Natural killer cell (primary cell): Measurements from ENCODE around the gene DPP9. TPM values are rescaled to one million over a fixed set of nuclear protein-coding genes. Genes with fewer than 3 reads are reported as not detected.
"Not testable (repeated sequence)": the region's sequence is repeated elsewhere in the genome, so short reads cannot be mapped to it uniquely, and the experiment has no call there.

Experiments
- ATAC-seq, 3 donors: fragments of 150-1000 bp in 2 of 3; fragments of 200-7000 bp in 1 of 3; cut with Tn5 transposase; 1 replicate in 1 of 3; 2 replicates in 2 of 3; pipeline ENCODE4 v1.10.0; 2021; ENCODE audit warnings: mild to moderate bottlenecking in 2 of 3, moderate library complexity in 2 of 3
- DNase-seq, 2 donors: peaks; one replicate each; pipeline versions ENCODE4 v3.0.0 to v3.0.0-alpha.2; 2013 to 2021; ENCODE audit warnings: mixed read lengths in 1 of 2
- H3K27ac ChIP-seq: one replicate; pipeline ENCODE4 v1.5.1; 2013; ENCODE audit warnings: mild to moderate bottlenecking, low read length
- H3K27me3 ChIP-seq: one replicate; pipeline ENCODE4 v1.6.1; 2013; ENCODE audit warnings: low read length; ENCODE audit not compliant: control insufficient read depth, insufficient read depth
- H3K36me3 ChIP-seq: one replicate; pipeline ENCODE4 v1.6.1; 2013; ENCODE audit warnings: low read length; ENCODE audit not compliant: control insufficient read depth, insufficient read depth
- H3K4me1 ChIP-seq: one replicate; pipeline ENCODE4 v1.6.1; 2013; ENCODE audit warnings: low read length; ENCODE audit not compliant: control insufficient read depth, insufficient read depth
- H3K4me3 ChIP-seq: one replicate; pipeline ENCODE4 v1.5.1; 2013; ENCODE audit warnings: low read length
- H3K9me3 ChIP-seq: one replicate; pipeline ENCODE4 v1.6.1; 2013; ENCODE audit warnings: low read length; ENCODE audit not compliant: control insufficient read depth, insufficient read depth
- H3K27ac Mint-ChIP-seq, 2 donors: one replicate each; pipeline ENCODE4 v1.8.0; 2022; ENCODE audit warnings: mild to moderate bottlenecking in 2 of 2, mixed read lengths in 2 of 2, moderate library complexity in 1 of 2
- H3K27me3 Mint-ChIP-seq, 2 donors: one replicate each; pipeline ENCODE4 v1.8.0; 2022; ENCODE audit warnings: low read depth in 2 of 2, mixed read lengths in 2 of 2
- H3K36me3 Mint-ChIP-seq: one replicate; pipeline ENCODE4 v1.8.0; 2022; ENCODE audit warnings: mixed read lengths
- H3K4me1 Mint-ChIP-seq, 2 donors: one replicate each; pipeline ENCODE4 v1.8.0; 2022; ENCODE audit warnings: mixed read lengths in 2 of 2
- H3K4me3 Mint-ChIP-seq: one replicate; pipeline ENCODE4 v1.8.0; 2022; ENCODE audit warnings: mild to moderate bottlenecking, moderate library complexity, mixed read lengths
- H3K9me3 Mint-ChIP-seq, 2 donors: one replicate each; pipeline ENCODE4 v1.8.0; 2022; ENCODE audit warnings: mixed read lengths in 2 of 2
- WGBS: methylation state at CpG from one replicate; pipeline ENCODE4 v1.1.7; 2013; ENCODE audit warnings: missing lambda C conversion rate; ENCODE audit not compliant: insufficient coverage; 5-methylcytosine and 5-hydroxymethylcytosine counted together
- intact Hi-C: fragments of 100-400 bp; cut with micrococcal nuclease; formaldehyde crosslinking; loops from one replicate; pipeline ENCODE4 v1.14.2; 2022
- total RNA-seq, 4 donors: library from RNA; stranded (reverse); fragments of 120-200 nt in 1 of 4; gene quantifications; one replicate each; pipeline versions ENCODE4 v1.2.3 to v1.2.4, GENCODE V29; 2013 to 2022
- TF ChIP-seq, protein P1 (sequence below): fragments of 200-600 bp; IDR thresholded peaks from one replicate; pipeline ENCODE4 v1.8.0; 2022; ENCODE audit warnings: antibody characterized with exemption

The DPP9 gene
- total RNA-seq, 3 donors from 2014 or later (not counting 1 experiment from before 2014, with no cell fraction given) = 133 to 183 (median 165) TPM

DNA sequence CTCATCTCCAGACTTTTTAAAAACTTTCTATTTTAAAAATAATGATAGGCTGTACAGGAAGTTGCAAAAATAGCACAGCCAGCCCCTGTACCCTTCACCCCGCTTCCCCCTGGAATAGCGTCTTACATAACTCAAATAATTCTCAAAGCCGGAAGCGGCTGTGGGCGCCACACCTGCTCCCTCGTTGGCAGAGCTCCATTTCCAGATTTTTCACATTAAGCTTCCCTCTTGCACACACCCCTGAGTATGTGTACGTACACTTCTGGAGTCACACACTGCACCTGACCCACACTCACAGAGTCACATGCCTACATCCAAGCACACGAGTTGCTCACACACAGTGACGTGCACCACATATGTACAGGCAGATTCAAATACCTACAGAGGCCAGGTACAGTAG is 24.9 kb upstream of the DPP9 start:
- no peaks in the 10 kb centered on the region for H3K36me3 Mint-ChIP-seq
- no peak for ATAC-seq
- Histone ChIP-seq H3K4me1 (no peaks in the 10 kb centered on the region), H3K27me3 (peaks cover 2% of the 10 kb centered on the region), H3K9me3 (no peaks in the 10 kb centered on the region), H3K36me3 (no peaks in the 10 kb centered on the region), H3K27ac (no peak overlapping the region), H3K4me3 (no peak overlapping the region)
- no peak overlapping the region for H3K27ac Mint-ChIP-seq
- intact Hi-C loops = no loop called here
- WGBS = 69% methylated on average over 9 of the region's 9 CpGs
- no peak overlapping the region for H3K4me3 Mint-ChIP-seq
- H3K9me3 Mint-ChIP-seq = no peaks in the 10 kb centered on the region
- peaks cover 8 to 17% of the 10 kb centered on the region in 2 donors for H3K27me3 Mint-ChIP-seq
- TF ChIP-seq, protein P1, sequence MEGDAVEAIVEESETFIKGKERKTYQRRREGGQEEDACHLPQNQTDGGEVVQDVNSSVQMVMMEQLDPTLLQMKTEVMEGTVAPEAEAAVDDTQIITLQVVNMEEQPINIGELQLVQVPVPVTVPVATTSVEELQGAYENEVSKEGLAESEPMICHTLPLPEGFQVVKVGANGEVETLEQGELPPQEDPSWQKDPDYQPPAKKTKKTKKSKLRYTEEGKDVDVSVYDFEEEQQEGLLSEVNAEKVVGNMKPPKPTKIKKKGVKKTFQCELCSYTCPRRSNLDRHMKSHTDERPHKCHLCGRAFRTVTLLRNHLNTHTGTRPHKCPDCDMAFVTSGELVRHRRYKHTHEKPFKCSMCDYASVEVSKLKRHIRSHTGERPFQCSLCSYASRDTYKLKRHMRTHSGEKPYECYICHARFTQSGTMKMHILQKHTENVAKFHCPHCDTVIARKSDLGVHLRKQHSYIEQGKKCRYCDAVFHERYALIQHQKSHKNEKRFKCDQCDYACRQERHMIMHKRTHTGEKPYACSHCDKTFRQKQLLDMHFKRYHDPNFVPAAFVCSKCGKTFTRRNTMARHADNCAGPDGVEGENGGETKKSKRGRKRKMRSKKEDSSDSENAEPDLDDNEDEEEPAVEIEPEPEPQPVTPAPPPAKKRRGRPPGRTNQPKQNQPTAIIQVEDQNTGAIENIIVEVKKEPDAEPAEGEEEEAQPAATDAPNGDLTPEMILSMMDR = no peak
- no peak for DNase-seq
- no peaks in the 10 kb centered on the region for H3K4me1 Mint-ChIP-seq

DNA sequence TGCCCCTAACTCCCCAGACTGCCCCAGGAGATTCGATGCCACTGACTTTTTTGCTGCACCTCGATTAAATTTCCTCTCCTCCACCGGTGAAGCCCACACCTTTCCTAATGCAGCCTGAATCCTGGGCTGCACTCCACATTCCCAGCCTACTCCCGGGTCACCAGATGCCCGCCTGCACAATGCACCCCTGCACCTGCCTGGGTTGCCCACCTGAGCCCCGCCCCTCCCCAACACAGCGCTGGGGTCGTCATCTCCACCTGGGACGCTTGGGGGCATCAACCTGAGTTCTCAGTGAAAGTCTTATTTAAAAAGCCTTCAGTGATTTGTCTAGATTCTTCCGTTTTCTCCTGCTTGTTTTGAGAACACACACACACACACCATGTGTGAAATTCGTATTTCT is 24.5 kb upstream of the DPP9 start:
- no peak overlapping the region for H3K4me3 ChIP-seq
- no peaks in the 10 kb centered on the region for H3K36me3 Mint-ChIP-seq
- 44% methylated on average over 10 of the region's 11 CpGs for WGBS
- no peak overlapping the region for H3K27ac Mint-ChIP-seq
- DNase-seq (no peak), ATAC-seq (no peak)
- no peaks in the 10 kb centered on the region for H3K36me3 ChIP-seq
- no peaks in the 10 kb centered on the region for H3K4me1 ChIP-seq
- no peak overlapping the region for H3K27ac ChIP-seq
- no peak overlapping the region for H3K4me3 Mint-ChIP-seq
- H3K9me3 Mint-ChIP-seq = no peaks in the 10 kb centered on the region
- peaks cover 8 to 20% of the 10 kb centered on the region in 2 donors for H3K27me3 Mint-ChIP-seq
- H3K9me3 ChIP-seq = no peaks in the 10 kb centered on the region
- peaks cover 2% of the 10 kb centered on the region for H3K27me3 ChIP-seq
- TF ChIP-seq, protein P1 = no peak
- H3K4me1 Mint-ChIP-seq = no peaks in the 10 kb centered on the region
- intact Hi-C loops = no loop called here

DNA sequence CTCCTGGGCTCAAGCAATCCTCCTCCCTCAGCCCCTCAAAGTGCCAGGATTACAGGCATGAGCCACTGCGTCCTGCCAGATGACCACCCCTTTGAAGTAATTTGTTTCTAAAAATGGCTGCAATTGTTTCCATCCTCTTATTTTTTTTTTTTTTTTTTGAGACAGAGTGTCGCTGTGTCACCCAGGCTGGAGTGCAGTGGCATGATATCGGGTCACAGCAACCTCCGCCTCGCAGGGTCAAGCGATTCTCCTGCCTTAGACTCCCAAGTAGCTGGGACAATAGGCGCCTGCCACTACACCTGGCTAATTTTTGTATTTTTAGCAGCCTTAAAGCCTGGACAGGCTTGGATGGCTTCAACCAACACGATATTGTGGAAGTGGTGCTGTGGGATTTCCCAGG is 22.3 kb upstream of the DPP9 start:
- TF ChIP-seq, protein P1 = no peak
- Mint-ChIP-seq H3K9me3 (no peaks in the 10 kb centered on the region), H3K4me3 (no peak overlapping the region), H3K4me1 (no peaks in the 10 kb centered on the region), H3K36me3 (no peaks in the 10 kb centered on the region), H3K27ac (no peak overlapping the region), H3K27me3 (peaks cover 8 to 29% of the 10 kb centered on the region in 2 donors)
- H3K36me3 ChIP-seq = no peaks in the 10 kb centered on the region
- no peak overlapping the region for H3K4me3 ChIP-seq
- no peak for ATAC-seq
- no peak for DNase-seq
- WGBS = 79% methylated on average over 8 of the region's 8 CpGs
- H3K27ac ChIP-seq = no peak overlapping the region
- H3K4me1 ChIP-seq = no peaks in the 10 kb centered on the region
- H3K27me3 ChIP-seq = peaks cover 5% of the 10 kb centered on the region
- H3K9me3 ChIP-seq = no peaks in the 10 kb centered on the region
- intact Hi-C loops = no loop called here

DNA sequence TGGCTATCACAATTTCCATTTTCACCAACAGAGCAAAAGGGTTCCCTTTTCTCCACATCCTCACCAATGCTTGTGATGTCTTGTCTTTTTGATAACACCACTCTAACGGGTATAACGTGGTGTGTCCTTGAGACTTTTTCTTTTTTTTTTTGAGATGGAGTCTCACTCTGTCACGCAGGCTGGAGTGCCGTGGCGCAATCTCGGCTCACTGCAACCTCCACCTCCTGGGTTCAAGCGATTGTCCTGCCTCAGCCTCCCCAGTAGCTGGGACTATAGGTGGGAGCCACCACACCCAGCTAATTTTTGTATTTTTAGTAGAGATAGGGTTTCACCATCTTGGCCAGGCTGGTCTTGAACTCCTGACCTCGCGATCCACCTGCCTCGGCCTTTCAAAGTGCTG is 21.5 kb upstream of the DPP9 start:
- H3K4me3 Mint-ChIP-seq, intact Hi-C loops, H3K4me1 ChIP-seq, H3K4me3 ChIP-seq, H3K36me3 Mint-ChIP-seq, H3K27ac ChIP-seq, H3K4me1 Mint-ChIP-seq, ATAC-seq, DNase-seq, H3K36me3 ChIP-seq, H3K27ac Mint-ChIP-seq, H3K9me3 ChIP-seq, H3K27me3 ChIP-seq, H3K9me3 Mint-ChIP-seq: not testable (repeated sequence)
- 81% methylated on average over 10 of the region's 10 CpGs for WGBS
- H3K27me3 Mint-ChIP-seq = peaks cover 8 to 28% of the 10 kb centered on the region in 2 donors
